Prostate gland (tissue), 2 donors: Measurements from ENCODE around the gene OR52E5. TPM values are rescaled to one million over a fixed set of nuclear protein-coding genes. Genes with fewer than 3 reads are reported as not detected.

Experiments
- DNase-seq: peaks from one replicate; pipeline ENCODE4 v3.0.0-alpha.2; 2019; ENCODE audit warnings: low spot score
- H3K27ac ChIP-seq, 2 donors: fragments of 200-600 bp; sonication (generic); 2 replicates each; pipeline ENCODE4 v1.5.1; 2017 to 2019
- H3K27me3 ChIP-seq: fragments of 200-600 bp; sonication (generic); replicated peaks from 2 replicates; pipeline ENCODE4 v1.5.1; 2019; ENCODE audit not compliant: insufficient read depth
- H3K36me3 ChIP-seq, 2 donors: fragments of 200-600 bp; sonication (generic); 1 replicate in 1 of 2; 2 replicates in 1 of 2; pipeline versions ENCODE4 v1.5.1 to v1.8.1; 2017 to 2019
- H3K4me1 ChIP-seq: fragments of 200-600 bp; sonication (generic); replicated peaks from 2 replicates; pipeline ENCODE4 v1.5.1; 2019
- H3K4me3 ChIP-seq, 2 donors: fragments of 200-600 bp; sonication (generic); 2 replicates each; pipeline ENCODE4 v1.5.1; 2017 to 2019
- H3K9me3 ChIP-seq: fragments of 200-600 bp; sonication (generic); 2 replicates; pipeline ENCODE4 v1.5.1; 2017
- CTCF ChIP-seq, 4 experiments: fragments of 200-600 bp in 2 of 4; fragments of 450-650 bp in 2 of 4; sonication (generic) in 2 of 4; IDR thresholded peaks; 1 replicate in 3 of 4; 2 replicates in 1 of 4; pipeline ENCODE4 v1.5.1; 2016 to 2019; ENCODE audit warnings: antibody characterized with exemption in 4 of 4, mild to moderate bottlenecking in 2 of 4, moderate library complexity in 2 of 4
- POLR2A ChIP-seq: fragments of 450-650 bp; IDR thresholded peaks from one replicate; pipeline ENCODE4 v1.6.1; 2016; ENCODE audit warnings: antibody characterized with exemption, mild to moderate bottlenecking
- POLR2AphosphoS5 ChIP-seq: sonication (generic); formaldehyde crosslinking; IDR thresholded peaks from one replicate; pipeline ENCODE4 v1.6.1; 2017; ENCODE audit warnings: antibody characterized with exemption
- WGBS: methylation state at CpG from one replicate; pipeline ENCODE4 v1.1.5; 2018; 5-methylcytosine and 5-hydroxymethylcytosine counted together
- intact Hi-C: fragments of 100-400 bp; cut with DNase I; formaldehyde crosslinking; loops from one replicate; pipeline ENCODE4 v1.14.2; 2022
- total RNA-seq, 2 donors: library from RNA; depleted of rRNA; stranded (reverse); fragments of >200 nt; gene quantifications; one replicate each; pipeline ENCODE4 v1.1.0, GENCODE V29; 2016

OR52E5 gene
- total RNA-seq, 2 donors from 2014 or later, result not detected

- Histone ChIP-seq H3K4me1 (no peaks in the 10 kb centered on the region), H3K27me3 (no peaks in the 10 kb centered on the region), H3K36me3 (no peaks in the 10 kb centered on the region), H3K27ac (no peak overlapping the region), H3K4me3 (no peak overlapping the region), H3K9me3 (no peaks in the 10 kb centered on the region)
- DNase-seq, result no peak
- intact Hi-C loops, result no loop called here
- no peak for TF ChIP-seq POLR2AphosphoS5
- TF ChIP-seq CTCF (IDR thresholded peaks at IDR 0.05), result no peak
- TF ChIP-seq POLR2A, result no peak
These were observed 30.4 kb downstream of the OR52E5 start for GRCh38 chr11:5923427-5923776.

GRCh38 chr11:5923794-5924193 lies 30.8 kb downstream of the OR52E5 start:
- H3K27me3 ChIP-seq, result no peaks in the 10 kb centered on the region
- H3K36me3 ChIP-seq, result no peaks in the 10 kb centered on the region
- TF ChIP-seq POLR2A, result no peak
- no peak for TF ChIP-seq POLR2AphosphoS5
- no peak for TF ChIP-seq CTCF (IDR thresholded peaks at IDR 0.05)
- H3K4me1 ChIP-seq, result no peaks in the 10 kb centered on the region
- no peak overlapping the region for H3K4me3 ChIP-seq
- no peak overlapping the region for H3K27ac ChIP-seq
- intact Hi-C loops, result no loop called here
- H3K9me3 ChIP-seq, result no peaks in the 10 kb centered on the region
- DNase-seq, result no peak

GRCh38 chr11:5928271-5928670 lies 35.3 kb downstream of the OR52E5 start:
- H3K9me3 ChIP-seq, result no peaks in the 10 kb centered on the region

GRCh38 chr11:5928811-5929210 lies 35.8 kb downstream of the OR52E5 start:
- H3K36me3 ChIP-seq, result no peaks in the 10 kb centered on the region
- TF ChIP-seq CTCF (IDR thresholded peaks at IDR 0.05) (no peak), POLR2AphosphoS5 (no peak), POLR2A (no peak)
- no peaks in the 10 kb centered on the region for H3K27me3 ChIP-seq
- H3K9me3 ChIP-seq, result no peaks in the 10 kb centered on the region
- H3K4me1 ChIP-seq, result no peaks in the 10 kb centered on the region
- no peak overlapping the region for H3K27ac ChIP-seq
- WGBS, result 87% methylated on average over 15 of the region's 15 CpGs
- no peak overlapping the region for H3K4me3 ChIP-seq
- DNase-seq, result no peak
- intact Hi-C loops, result no loop called here

More at GRCh38 chr11:5928271-5928670, 35.3 kb downstream of the OR52E5 start:
- Histone ChIP-seq H3K4me1 (no peaks in the 10 kb centered on the region), H3K4me3 (no peak overlapping the region), H3K27ac (no peak overlapping the region), H3K27me3 (no peaks in the 10 kb centered on the region), H3K36me3 (no peaks in the 10 kb centered on the region)
- no peak for DNase-seq
- 96% methylated on average over 17 of the region's 17 CpGs for WGBS
- intact Hi-C loops, result no loop called here
- TF ChIP-seq POLR2A (no peak), CTCF (IDR thresholded peaks at IDR 0.05) (no peak), POLR2AphosphoS5 (no peak)

- TF ChIP-seq POLR2A, result no peak
- TF ChIP-seq POLR2AphosphoS5, result no peak
- TF ChIP-seq CTCF (IDR thresholded peaks at IDR 0.05), result no peak
- DNase-seq, result no peak
- no peaks in the 10 kb centered on the region for H3K27me3 ChIP-seq
- no peak overlapping the region for H3K4me3 ChIP-seq
- intact Hi-C loops, result no loop called here
- no peak overlapping the region for H3K27ac ChIP-seq
- no peaks in the 10 kb centered on the region for H3K36me3 ChIP-seq
- H3K9me3 ChIP-seq, result no peaks in the 10 kb centered on the region
- 91% methylated on average over 31 of the region's 31 CpGs for WGBS
- H3K4me1 ChIP-seq, result no peaks in the 10 kb centered on the region
These were observed 36.8 kb downstream of the OR52E5 start for GRCh38 chr11:5929571-5930368.
